ENCODE measurements around the gene CCDC134. TPM values are rescaled to one million over a fixed set of nuclear protein-coding genes. Genes with fewer than 3 reads are reported as not detected.

CCDC134 gene
- total RNA-seq, 6 donors from 2014 or later: 5.5 to 12.6 (median 8.8) TPM

- no peaks in the 10 kb centered on the region for H3K9me3 ChIP-seq
- no peak overlapping the region for H3K27ac ChIP-seq
- H3K4me3 ChIP-seq: no peak overlapping the region
- DNase-seq (no peak), ATAC-seq (ENCODE audit: low FRiP score in 2 of 2) (peak in 1 of 2 donors; percentile 46)
- WGBS, 2 donors: 75 to 85% methylated on average over 2 of the region's 2 CpGs
- no peaks in the 10 kb centered on the region for H3K4me1 ChIP-seq
- no peak for TF ChIP-seq POLR2A (IDR thresholded peaks at IDR 0.05)
- TF ChIP-seq CTCF (IDR thresholded peaks at IDR 0.05): no peak
- TF ChIP-seq EP300 (IDR thresholded peaks at IDR 0.05): no peak
- no peak for TF ChIP-seq POLR2AphosphoS5 (IDR thresholded peaks at IDR 0.05)
- H3K27me3 ChIP-seq: no peaks in the 10 kb centered on the region
- H3K36me3 ChIP-seq: no peaks in the 10 kb centered on the region
Observed at GRCh38 chr22:41758231-41758630, 42.2 kb upstream of the CCDC134 start.

GRCh38 chr22:41762980-41763779 is 37.3 kb upstream of the CCDC134 start:
- Histone ChIP-seq H3K9me3 (no peaks in the 10 kb centered on the region), H3K4me1 (no peaks in the 10 kb centered on the region), H3K27me3 (no peaks in the 10 kb centered on the region), H3K4me3 (no peak overlapping the region), H3K36me3 (no peaks in the 10 kb centered on the region), H3K27ac (no peak overlapping the region)
- WGBS, 2 donors: 59 to 63% methylated on average over 14 of the region's 14 CpGs
- TF ChIP-seq EP300 (IDR thresholded peaks at IDR 0.05): no peak
- TF ChIP-seq CTCF (IDR thresholded peaks at IDR 0.05): no peak
- no peak for TF ChIP-seq POLR2AphosphoS5 (IDR thresholded peaks at IDR 0.05)
- TF ChIP-seq POLR2A (IDR thresholded peaks at IDR 0.05): no peak
- ATAC-seq (ENCODE audit: low FRiP score in 2 of 2): no peak
- DNase-seq: no peak

GRCh38 chr22:41766476-41766875 is 34.0 kb upstream of the CCDC134 start:
- Histone ChIP-seq H3K4me3 (no peak overlapping the region), H3K27me3 (no peaks in the 10 kb centered on the region), H3K36me3 (no peaks in the 10 kb centered on the region), H3K9me3 (no peaks in the 10 kb centered on the region), H3K27ac (no peak overlapping the region), H3K4me1 (no peaks in the 10 kb centered on the region)
- ATAC-seq (ENCODE audit: low FRiP score in 2 of 2): no peak
- 61 to 70% methylated on average over 5 of the region's 5 CpGs for WGBS, 2 donors
- TF ChIP-seq EP300 (IDR thresholded peaks at IDR 0.05) (no peak), POLR2AphosphoS5 (IDR thresholded peaks at IDR 0.05) (no peak), CTCF (IDR thresholded peaks at IDR 0.05) (no peak), POLR2A (IDR thresholded peaks at IDR 0.05) (no peak)
- DNase-seq: no peak

GRCh38 chr22:41768430-41768829 is 32.0 kb upstream of the CCDC134 start:
- no peak overlapping the region for H3K4me3 ChIP-seq
- no peaks in the 10 kb centered on the region for H3K9me3 ChIP-seq
- TF ChIP-seq POLR2A (IDR thresholded peaks at IDR 0.05) (no peak), POLR2AphosphoS5 (IDR thresholded peaks at IDR 0.05) (no peak), EP300 (IDR thresholded peaks at IDR 0.05) (no peak), CTCF (IDR thresholded peaks at IDR 0.05) (no peak)
- ATAC-seq (ENCODE audit: low FRiP score in 2 of 2) (peak in 1 of 2 donors; percentile 60), DNase-seq (no peak)
- no peaks in the 10 kb centered on the region for H3K27me3 ChIP-seq
- H3K36me3 ChIP-seq: no peaks in the 10 kb centered on the region
- 41 to 49% methylated on average over 2 of the region's 2 CpGs for WGBS, 2 donors
- H3K4me1 ChIP-seq: no peaks in the 10 kb centered on the region
- no peak overlapping the region for H3K27ac ChIP-seq
